ENCODE data around the gene FBF1.

The FBF1 gene

GRCh38 chr17:75983501-75984181, 42.8 kb upstream of the FBF1 start:
- no peaks in the 10 kb centered on the region for H3K9me2 ChIP-seq (replicated peaks; ENCODE audit: low read depth, low read length)
- H3K27me3 ChIP-seq (ENCODE audit: insufficient read depth, low read length, poor library complexity, severe bottlenecking): no peaks in the 10 kb centered on the region
- H3K9ac ChIP-seq (ENCODE audit: low read depth, low read length, poor library complexity, severe bottlenecking): peak overlapping the region; percentile 48
- no peak overlapping the region for H2AFZ ChIP-seq (ENCODE audit: low read length)
- peak overlapping the region; percentile 20 for H3K4me3 ChIP-seq (ENCODE audit: low read length, poor library complexity, severe bottlenecking)
- no peaks in the 10 kb centered on the region; the same call in 1 of the 2 replicates for H3F3A ChIP-seq (ENCODE audit: low read depth)
- peaks cover 52% of the 10 kb centered on the region for H3K79me2 ChIP-seq (ENCODE audit: insufficient read depth, low read length)
- TF ChIP-seq EZH2phosphoT487 (IDR thresholded peaks at IDR 0.05; ENCODE audit: borderline replicate concordance) (no peak), CTCF (conservative IDR thresholded peaks at IDR 0.05; ENCODE audit: low read length) (no peak)
- H3K4me1 ChIP-seq (ENCODE audit: insufficient read depth, low read length, poor library complexity, severe bottlenecking): peaks cover 36% of the 10 kb centered on the region
- no peaks in the 10 kb centered on the region for H3K9me3 ChIP-seq (ENCODE audit: insufficient read depth, low read depth, low read length)
- H4K20me1 ChIP-seq (ENCODE audit: insufficient read depth, low read length, poor library complexity, severe bottlenecking): peaks cover under 1% of the 10 kb centered on the region
- peaks cover 6% of the 10 kb centered on the region; the same call in 1 of the 2 replicates for H3K36me3 ChIP-seq (ENCODE audit: insufficient read depth, low read length)
- H3K4me2 ChIP-seq (ENCODE audit: low read depth, low read length, poor library complexity, severe bottlenecking): peak overlapping the region; percentile 51

- TF ChIP-seq EZH2phosphoT487 (IDR thresholded peaks at IDR 0.05; ENCODE audit: borderline replicate concordance): no peak
- TF ChIP-seq CTCF (conservative IDR thresholded peaks at IDR 0.05; ENCODE audit: low read length): no peak
- Histone ChIP-seq H3K27me3 (ENCODE audit: insufficient read depth, low read length, poor library complexity, severe bottlenecking) (no peaks in the 10 kb centered on the region), H3K79me2 (ENCODE audit: insufficient read depth, low read length) (peaks cover 76% of the 10 kb centered on the region), H3K4me1 (ENCODE audit: insufficient read depth, low read length, poor library complexity, severe bottlenecking) (peaks cover 52% of the 10 kb centered on the region), H3K9me2 (replicated peaks; ENCODE audit: low read depth, low read length) (no peaks in the 10 kb centered on the region), H3F3A (ENCODE audit: low read depth) (no peaks in the 10 kb centered on the region; the same call in 1 of the 2 replicates), H3K4me2 (ENCODE audit: low read depth, low read length, poor library complexity, severe bottlenecking) (peak overlapping the region; percentile 82), H3K36me3 (ENCODE audit: insufficient read depth, low read length) (no peaks in the 10 kb centered on the region), H3K9me3 (ENCODE audit: insufficient read depth, low read depth, low read length) (no peaks in the 10 kb centered on the region), H4K20me1 (ENCODE audit: insufficient read depth, low read length, poor library complexity, severe bottlenecking) (peaks cover 6% of the 10 kb centered on the region), H3K9ac (ENCODE audit: low read depth, low read length, poor library complexity, severe bottlenecking) (peak overlapping the region; percentile 94), H2AFZ (ENCODE audit: low read length) (no peak overlapping the region), H3K4me3 (ENCODE audit: low read length, poor library complexity, severe bottlenecking) (peak overlapping the region; percentile 81)
Measured at GRCh38 chr17:75981019-75981615, 40.3 kb upstream of the FBF1 start.

GRCh38 chr17:75980188-75981018, 39.6 kb upstream of the FBF1 start:
- Histone ChIP-seq H2AFZ (ENCODE audit: low read length) (no peak overlapping the region), H3K4me2 (ENCODE audit: low read depth, low read length, poor library complexity, severe bottlenecking) (peak overlapping the region; percentile 82), H3K4me3 (ENCODE audit: low read length, poor library complexity, severe bottlenecking) (peak overlapping the region; percentile 81), H3K79me2 (ENCODE audit: insufficient read depth, low read length) (peaks cover 83% of the 10 kb centered on the region), H3K9me3 (ENCODE audit: insufficient read depth, low read depth, low read length) (no peaks in the 10 kb centered on the region), H3F3A (ENCODE audit: low read depth) (no peaks in the 10 kb centered on the region; the same call in 1 of the 2 replicates), H3K36me3 (ENCODE audit: insufficient read depth, low read length) (no peaks in the 10 kb centered on the region), H3K9me2 (replicated peaks; ENCODE audit: low read depth, low read length) (no peaks in the 10 kb centered on the region), H3K4me1 (ENCODE audit: insufficient read depth, low read length, poor library complexity, severe bottlenecking) (peaks cover 56% of the 10 kb centered on the region), H3K9ac (ENCODE audit: low read depth, low read length, poor library complexity, severe bottlenecking) (peak overlapping the region; percentile 94), H3K27me3 (ENCODE audit: insufficient read depth, low read length, poor library complexity, severe bottlenecking) (no peaks in the 10 kb centered on the region), H4K20me1 (ENCODE audit: insufficient read depth, low read length, poor library complexity, severe bottlenecking) (peaks cover 6% of the 10 kb centered on the region)
- TF ChIP-seq CTCF (conservative IDR thresholded peaks at IDR 0.05; ENCODE audit: low read length) (no peak), EZH2phosphoT487 (IDR thresholded peaks at IDR 0.05; ENCODE audit: borderline replicate concordance) (no peak)
